Measurements from ENCODE around the gene PPP1R12C.
"Not testable (repeated sequence)": the region's sequence is repeated elsewhere in the genome, so short reads cannot be mapped to it uniquely, and the experiment has no call there.

The PPP1R12C gene

DNA sequence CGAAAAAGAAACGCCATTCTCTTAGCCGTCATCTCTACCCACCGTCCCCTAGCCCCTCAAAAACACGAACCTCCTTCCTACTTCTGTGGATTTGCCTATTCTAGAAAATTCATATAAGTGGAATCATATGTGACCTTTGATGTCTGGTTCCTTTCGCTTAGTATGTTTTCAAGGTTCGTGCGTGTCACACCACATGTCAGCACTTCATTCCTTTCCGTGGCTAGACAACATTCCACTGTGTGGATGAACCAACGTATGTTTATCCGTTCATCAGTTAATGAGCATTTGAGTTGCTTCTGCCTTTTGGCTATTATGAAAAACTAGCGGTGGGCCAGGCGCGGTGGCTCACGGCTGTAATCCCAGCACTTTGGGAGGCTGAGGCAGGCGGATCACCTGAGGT is 14.0 kb upstream of the PPP1R12C start:
- DNase-seq = no peak
- Mint-ChIP-seq H3K4me3 (no peak overlapping the region), H3K9me3 (no peaks in the 10 kb centered on the region), H3K27me3 (peaks cover 74% of the 10 kb centered on the region), H3K4me1 (peaks cover 5% of the 10 kb centered on the region), H3K27ac (no peak overlapping the region)
- ATAC-seq = no peak

DNA sequence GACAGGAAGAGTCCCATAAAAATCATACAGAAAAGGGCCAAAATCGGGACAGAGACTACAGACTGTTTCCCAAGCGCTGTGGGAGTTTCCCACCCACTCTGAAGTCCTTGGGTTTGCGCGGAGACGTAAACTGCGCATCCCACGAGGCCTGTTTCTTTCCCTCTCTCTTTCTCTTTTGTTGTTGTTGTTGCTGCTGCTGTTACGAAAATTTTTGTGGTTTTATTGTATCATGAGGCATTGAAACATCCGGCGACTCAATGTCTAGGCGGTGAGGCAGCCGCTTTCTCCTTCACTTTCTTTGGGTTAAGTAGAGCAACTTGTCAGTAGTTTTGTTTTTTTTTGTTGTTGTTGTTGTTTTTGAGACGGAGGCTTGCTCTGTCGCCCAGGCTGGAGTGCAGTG is 1.6 kb upstream of the PPP1R12C start:
- no peak for ATAC-seq
- no peak for DNase-seq
- H3K4me3 Mint-ChIP-seq = peak overlapping the region; percentile 99
- H3K9me3 Mint-ChIP-seq = no peaks in the 10 kb centered on the region
- H3K27ac Mint-ChIP-seq = no peak overlapping the region
- H3K4me1 Mint-ChIP-seq = peaks cover 30% of the 10 kb centered on the region
- peaks cover 15% of the 10 kb centered on the region for H3K27me3 Mint-ChIP-seq

DNA sequence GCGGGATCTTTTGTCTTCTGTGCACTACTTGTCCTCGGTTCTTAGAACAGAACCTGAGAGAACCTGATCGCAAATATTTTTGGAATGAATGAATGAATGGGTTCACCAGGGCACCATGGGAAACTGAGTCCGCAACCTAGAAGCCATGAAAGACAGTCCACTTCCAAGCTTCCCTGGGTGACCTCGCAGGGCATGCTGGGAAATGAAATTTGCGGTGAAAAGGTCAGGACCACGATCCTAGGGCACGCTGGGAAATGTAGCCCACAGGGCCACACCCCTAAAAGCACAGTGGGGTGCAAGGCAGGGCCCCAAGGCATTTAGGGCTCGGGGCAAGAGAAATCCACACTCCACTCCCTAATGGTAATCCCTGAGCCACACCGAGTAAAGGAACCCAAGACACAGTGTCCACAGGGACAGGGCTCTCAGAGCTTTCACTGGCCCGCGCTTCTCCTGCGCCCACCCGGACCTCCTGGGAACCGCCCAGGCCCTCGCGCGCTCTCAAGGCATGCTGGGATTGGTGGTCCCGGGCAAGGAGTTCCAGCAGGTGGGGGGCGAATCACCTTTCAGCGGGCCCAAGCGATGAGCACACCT is 1.1 kb upstream of the PPP1R12C start:
- Mint-ChIP-seq H3K4me3 (peak overlapping the region; percentile 99), H3K9me3 (no peaks in the 10 kb centered on the region), H3K27me3 (peaks cover 9% of the 10 kb centered on the region), H3K27ac (peak overlapping the region; percentile 70 to 91), H3K4me1 (peaks cover 32% of the 10 kb centered on the region)
- no peak for DNase-seq
- ATAC-seq = no peak

- H3K9me3 Mint-ChIP-seq = no peaks in the 10 kb centered on the region
- peak overlapping the region; percentile 99 for H3K4me3 Mint-ChIP-seq
- H3K4me1 Mint-ChIP-seq = peaks cover 32% of the 10 kb centered on the region
- ATAC-seq = peak; percentile 95
- peak; percentile 94 to 97 for DNase-seq
- peak overlapping the region; percentile 91 to 98 for H3K27ac Mint-ChIP-seq
- peaks cover 3% of the 10 kb centered on the region for H3K27me3 Mint-ChIP-seq
Measured at GRCh38 chr19:55117663-55118391, 390 bp upstream of the PPP1R12C start.

DNA sequence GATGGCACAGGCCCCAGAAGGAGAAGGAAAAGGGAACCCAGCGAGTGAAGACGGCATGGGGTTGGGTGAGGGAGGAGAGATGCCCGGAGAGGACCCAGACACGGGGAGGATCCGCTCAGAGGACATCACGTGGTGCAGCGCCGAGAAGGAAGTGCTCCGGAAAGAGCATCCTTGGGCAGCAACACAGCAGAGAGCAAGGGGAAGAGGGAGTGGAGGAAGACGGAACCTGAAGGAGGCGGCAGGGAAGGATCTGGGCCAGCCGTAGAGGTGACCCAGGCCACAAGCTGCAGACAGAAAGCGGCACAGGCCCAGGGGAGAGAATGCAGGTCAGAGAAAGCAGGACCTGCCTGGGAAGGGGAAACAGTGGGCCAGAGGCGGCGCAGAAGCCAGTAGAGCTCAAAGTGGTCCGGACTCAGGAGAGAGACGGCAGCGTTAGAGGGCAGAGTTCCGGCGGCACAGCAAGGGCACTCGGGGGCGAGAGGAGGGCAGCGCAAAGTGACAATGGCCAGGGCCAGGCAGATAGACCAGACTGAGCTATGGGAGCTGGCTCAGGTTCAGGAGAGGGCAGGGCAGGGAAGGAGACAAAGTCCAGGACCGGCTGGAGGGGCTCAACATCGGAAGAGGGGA is 1.1 kb downstream of the PPP1R12C start:
- Mint-ChIP-seq H3K4me3 (peak overlapping the region; percentile 81 to 93), H3K27ac (peak overlapping the region; percentile 64 to 86), H3K9me3 (no peaks in the 10 kb centered on the region), H3K4me1 (peaks cover 32% of the 10 kb centered on the region), H3K27me3 (no peaks in the 10 kb centered on the region)
- DNase-seq (peak; percentile 29 to 52), ATAC-seq (peak; percentile 56)

- Mint-ChIP-seq H3K4me3 (peak overlapping the region; percentile 81 to 93), H3K27me3 (no peaks in the 10 kb centered on the region), H3K9me3 (no peaks in the 10 kb centered on the region), H3K27ac (peak overlapping the region; percentile 38 to 86), H3K4me1 (peaks cover 32% of the 10 kb centered on the region)
- DNase-seq (no peak), ATAC-seq (no peak)
Measured at GRCh38 chr19:55115446-55116065, 1.9 kb downstream of the PPP1R12C start.

- DNase-seq (no peak), ATAC-seq (no peak)
- Mint-ChIP-seq H3K9me3 (no peaks in the 10 kb centered on the region), H3K4me3 (peak overlapping the region; percentile 44 to 47), H3K27me3 (no peaks in the 10 kb centered on the region), H3K27ac (no peak overlapping the region), H3K4me1 (peaks cover 32% of the 10 kb centered on the region)
Measured at GRCh38 chr19:55114566-55115145, 2.8 kb downstream of the PPP1R12C start.

- Mint-ChIP-seq H3K27me3 (no peaks in the 10 kb centered on the region), H3K27ac (no peak overlapping the region), H3K4me3 (no peak overlapping the region), H3K4me1 (peaks cover 24% of the 10 kb centered on the region), H3K9me3 (no peaks in the 10 kb centered on the region)
- ATAC-seq (no peak), DNase-seq (no peak)
Measured at GRCh38 chr19:55113570-55114039, 3.8 kb downstream of the PPP1R12C start.

- Mint-ChIP-seq H3K4me1 (peaks cover 23% of the 10 kb centered on the region), H3K27me3 (no peaks in the 10 kb centered on the region), H3K4me3 (no peak overlapping the region), H3K27ac (peak overlapping the region in 1 of 2 donors; percentile 65), H3K9me3 (no peaks in the 10 kb centered on the region)
- no peak for ATAC-seq
- DNase-seq = no peak
Measured at GRCh38 chr19:55112777-55113569, 4.5 kb downstream of the PPP1R12C start.

DNA sequence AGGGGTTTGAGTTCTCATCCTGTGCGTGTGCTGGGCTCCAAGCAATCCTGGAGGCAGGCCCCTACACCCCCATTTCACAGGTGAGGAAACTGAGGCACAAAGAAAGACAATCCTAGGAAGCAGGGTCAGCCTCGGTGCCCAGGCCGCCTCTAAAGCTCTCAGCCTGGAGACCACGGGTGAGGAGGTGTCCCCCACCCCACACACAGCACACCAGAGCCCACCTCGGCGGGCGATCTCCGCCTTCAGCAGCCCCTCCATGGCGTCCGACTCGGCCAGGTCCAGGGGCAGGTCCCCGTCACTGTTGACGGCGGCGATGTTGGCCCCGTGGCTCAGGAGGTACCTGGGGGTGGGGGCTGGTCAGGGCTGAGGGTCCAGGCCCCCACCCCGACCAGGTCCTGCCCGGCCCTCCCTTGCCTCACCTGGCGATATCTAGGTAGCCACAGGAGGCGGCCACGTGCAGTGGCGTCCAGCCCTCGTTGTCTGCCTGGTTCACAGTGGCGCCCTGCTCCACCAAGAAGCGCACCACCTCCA is 5.1 kb downstream of the PPP1R12C start:
- Mint-ChIP-seq H3K4me3 (no peak overlapping the region), H3K9me3 (no peaks in the 10 kb centered on the region), H3K4me1 (peaks cover 23% of the 10 kb centered on the region), H3K27ac (no peak overlapping the region), H3K27me3 (no peaks in the 10 kb centered on the region)
- DNase-seq (no peak), ATAC-seq (no peak)

DNA sequence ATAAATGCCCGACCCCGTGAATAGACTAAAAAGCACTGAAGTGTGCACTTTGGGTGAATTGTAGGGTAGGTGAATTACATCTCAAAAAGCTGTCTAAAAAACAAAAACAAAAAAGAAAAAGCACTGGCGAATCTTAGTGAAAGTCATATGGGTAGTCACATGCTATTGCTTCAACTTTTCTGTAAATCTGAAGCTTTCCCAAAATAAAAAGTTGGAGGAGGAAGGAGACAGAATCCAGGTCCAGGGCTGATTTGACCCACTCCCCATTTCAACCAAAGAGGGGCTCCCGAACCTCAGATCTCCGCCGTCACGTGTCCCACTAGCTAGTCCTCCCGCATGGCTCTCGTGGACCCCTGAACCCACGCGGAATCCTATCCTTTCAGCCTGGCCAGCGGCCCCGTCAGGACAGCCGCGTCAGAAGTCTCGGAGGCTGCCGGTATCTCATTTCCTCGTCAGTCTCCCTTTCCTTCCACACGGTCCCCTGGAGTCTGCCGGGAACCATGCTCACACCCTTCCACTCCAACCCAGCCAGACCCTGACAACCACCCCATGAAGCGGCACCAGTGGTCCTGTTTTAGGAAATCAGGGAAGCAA is 6.1 kb downstream of the PPP1R12C start:
- Mint-ChIP-seq H3K4me1 (peaks cover 23% of the 10 kb centered on the region), H3K27me3 (no peaks in the 10 kb centered on the region), H3K4me3 (no peak overlapping the region), H3K9me3 (no peaks in the 10 kb centered on the region), H3K27ac (no peak overlapping the region)
- DNase-seq (no peak), ATAC-seq (no peak)

DNA sequence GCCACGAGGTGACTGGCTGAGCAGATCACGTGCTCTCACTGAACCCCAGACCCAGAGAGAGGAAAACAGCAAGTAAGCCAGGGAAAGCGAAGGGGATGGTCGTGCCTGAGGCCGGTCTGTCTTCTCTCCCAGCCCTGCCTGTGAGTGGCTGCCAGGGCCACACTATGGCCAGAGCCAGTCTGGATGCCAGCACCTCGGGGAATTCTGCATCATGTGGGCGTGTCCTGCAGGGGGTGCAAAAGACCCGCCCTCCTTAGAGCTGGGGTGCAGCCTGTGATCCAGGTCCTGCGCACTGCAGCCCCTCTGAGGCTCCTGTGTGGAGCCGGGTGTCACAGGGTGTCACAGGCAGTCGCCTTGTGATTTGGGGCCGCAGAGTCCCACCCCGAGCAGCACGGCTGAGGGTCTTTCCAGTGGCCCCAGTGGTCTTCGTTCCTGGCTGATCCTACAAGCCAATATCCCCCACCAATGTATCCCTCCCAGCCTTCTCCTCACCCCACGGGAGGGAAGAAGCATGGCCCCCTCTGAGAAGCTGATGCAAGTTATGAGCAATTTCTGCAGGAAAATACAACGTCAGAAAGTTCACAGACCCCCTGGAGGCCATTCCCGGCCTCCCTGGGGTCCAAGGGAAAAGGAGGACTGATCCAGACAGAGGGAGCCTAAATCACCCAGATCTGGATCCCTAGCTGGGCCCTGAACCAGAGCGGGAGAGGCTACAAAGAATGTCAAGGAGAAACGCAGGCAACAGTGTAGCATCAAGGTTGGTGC is 7.7 kb downstream of the PPP1R12C start:
- Mint-ChIP-seq H3K4me1 (peaks cover 9% of the 10 kb centered on the region), H3K27ac (peak overlapping the region; percentile 58 to 72), H3K4me3 (no peak overlapping the region), H3K27me3 (no peaks in the 10 kb centered on the region), H3K9me3 (no peaks in the 10 kb centered on the region)
- ATAC-seq (no peak), DNase-seq (no peak)

- H3K27ac Mint-ChIP-seq, H3K27me3 Mint-ChIP-seq, DNase-seq, H3K9me3 Mint-ChIP-seq, H3K4me3 Mint-ChIP-seq, H3K4me1 Mint-ChIP-seq, ATAC-seq: not testable (repeated sequence)
Measured at GRCh38 chr19:55107252-55107651, 10.2 kb downstream of the PPP1R12C start.

- Mint-ChIP-seq H3K4me1 (no peaks in the 10 kb centered on the region), H3K9me3 (no peaks in the 10 kb centered on the region), H3K27me3 (no peaks in the 10 kb centered on the region), H3K27ac (peak overlapping the region in 1 of 2 donors; percentile 9), H3K4me3 (no peak overlapping the region)
- DNase-seq = no peak
- ATAC-seq = no peak
Measured at GRCh38 chr19:55106591-55106990, 10.8 kb downstream of the PPP1R12C start.
